SK-N-SH (cell line): Measurements from ENCODE around the gene CISH. TPM values are rescaled to one million over a fixed set of nuclear protein-coding genes. Genes with fewer than 3 reads are reported as not detected.

Source experiments
- polyA plus RNA-seq, 3 experiments: library from polyadenylated mRNA; depleted of rRNA; stranded (reverse); fragments of >200 nt; gene quantifications; 2 replicates each; pipeline ENCODE4 v1.2.3, GENCODE V29; 2012

CISH gene
- polyA plus RNA-seq, 1 of the 3 experiments (the other 2 are of a cell fraction), result 2.6 TPM

Other genes with a start within 250 kb of the CISH start
- 1.1 and 2.8 TPM in 2 replicates for gene CACNA2D2, start 108.1 kb downstream of the CISH start, polyA plus RNA-seq (2012; rRNA removed)
- 19.7 and 27.2 TPM in 2 replicates for gene C3orf18, start 44.0 kb downstream of the CISH start, polyA plus RNA-seq (2012; rRNA removed)
- gene HEMK1, start 42.3 kb downstream of the CISH start, polyA plus RNA-seq (2012; rRNA removed), result 15.4 and 21.7 TPM in 2 replicates
- gene MAPKAPK3, start 5.4 kb upstream of the CISH start, polyA plus RNA-seq (2012; rRNA removed), result 29.4 and 35.6 TPM in 2 replicates
- 0.05 TPM in 2 replicates for gene DOCK3, start 63.2 kb upstream of the CISH start, polyA plus RNA-seq (2012; rRNA removed)